ENCODE results near the gene IFIT3. TPM values are rescaled to one million over a fixed set of nuclear protein-coding genes. Genes with fewer than 3 reads are reported as not detected.

IFIT3 gene
- total and polyA plus RNA-seq, 9 of the 15 experiments (the other 6 are each of a cell fraction or from before 2014, with no cell fraction given) = 0.23 to 2.2 (median 0.77) TPM

GRCh38 chr10:89344156-89344555 lies 16.4 kb downstream of the IFIT3 start:
- CTCF ChIA-PET (ENCODE audit: low intra/inter-chr PET ratio) = no interaction called here
- Histone ChIP-seq H4K20me1 (replicated peaks; ENCODE audit: control insufficient read depth, insufficient read depth, low read length) (no peaks in the 10 kb centered on the region), H3K4me3 (no peak overlapping the region), H3K36me3 (ENCODE audit: control insufficient read depth, insufficient read depth, low read length) (no peaks in the 10 kb centered on the region), H3K4me2 (ENCODE audit: insufficient read depth, low read length) (no peak overlapping the region), H3K27me3 (ENCODE audit: control insufficient read depth in 2 of 2, insufficient read depth in 2 of 2, low read length in 2 of 2) (no peaks in the 10 kb centered on the region), H2AFZ (ENCODE audit: low read depth, low read length) (no peak overlapping the region), H3K4me1 (replicated peaks in 1 of 2; ENCODE audit: control insufficient read depth in 2 of 2, insufficient read depth in 2 of 2, low read length in 2 of 2) (peaks cover 0 to 2% of the 10 kb centered on the region in 2 experiments; a peak in 2 of 5 replicates), H3K79me2 (ENCODE audit: control insufficient read depth, insufficient read depth, low read length) (no peaks in the 10 kb centered on the region), H3K27ac (ENCODE audit: extremely low read depth, low read depth, low read length) (no peak overlapping the region), H3K9me1 (ENCODE audit: control insufficient read depth, insufficient read depth, low read length) (no peaks in the 10 kb centered on the region), H3K9ac (ENCODE audit: insufficient read depth in 1 of 2, low read depth in 2 of 2, low read length in 2 of 2) (no peak overlapping the region), H3K9me3 (replicated peaks; ENCODE audit: control insufficient read depth, insufficient read depth, low read depth, low read length) (no peaks in the 10 kb centered on the region)
- DNase-seq (ENCODE audit: extremely low read depth in 1 of 4, low spot score in 3 of 4) = no peak
- ATAC-seq = no peak
- no peak for FAIRE-seq
- in situ Hi-C loops (cut with MboI) = no loop called here
- POLR2A ChIA-PET = no interaction called here
- no TSS peak for BruUV-seq (replicated peaks)
- intact Hi-C loops (cut with micrococcal nuclease) = no loop called here
- 25% methylated on average over 2 of the region's 2 CpGs for WGBS (ENCODE audit: insufficient coverage, low coverage, missing lambda C conversion rate)
- TF ChIP-seq SUPT5H (IDR thresholded peaks at IDR 0.05) = no peak
- TF ChIP-seq HDAC6 (IDR thresholded peaks at IDR 0.05; ENCODE audit: low read depth, low read length) = no peak
- no peak for TF ChIP-seq BHLHE40 (IDR thresholded peaks at IDR 0.05; ENCODE audit: low read length)
- no peak for TF ChIP-seq ZNF79 (CRISPR knock-in tag; IDR thresholded peaks at IDR 0.05; ENCODE audit: low read depth)
- TF ChIP-seq, protein P1, sequence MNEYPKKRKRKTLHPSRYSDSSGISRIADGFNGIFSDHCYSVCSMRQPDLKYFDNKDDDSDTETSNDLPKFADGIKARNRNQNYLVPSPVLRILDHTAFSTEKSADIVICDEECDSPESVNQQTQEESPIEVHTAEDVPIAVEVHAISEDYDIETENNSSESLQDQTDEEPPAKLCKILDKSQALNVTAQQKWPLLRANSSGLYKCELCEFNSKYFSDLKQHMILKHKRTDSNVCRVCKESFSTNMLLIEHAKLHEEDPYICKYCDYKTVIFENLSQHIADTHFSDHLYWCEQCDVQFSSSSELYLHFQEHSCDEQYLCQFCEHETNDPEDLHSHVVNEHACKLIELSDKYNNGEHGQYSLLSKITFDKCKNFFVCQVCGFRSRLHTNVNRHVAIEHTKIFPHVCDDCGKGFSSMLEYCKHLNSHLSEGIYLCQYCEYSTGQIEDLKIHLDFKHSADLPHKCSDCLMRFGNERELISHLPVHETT (CRISPR knock-in tag; conservative IDR thresholded peaks at IDR 0.05 in 1 of 2, IDR thresholded peaks at IDR 0.05 in 1 of 2) = no peak
- TF ChIP-seq ZNF551 (CRISPR knock-in tag; IDR thresholded peaks at IDR 0.05) = no peak
- no peak for TF ChIP-seq ZFP30 (CRISPR knock-in tag; IDR thresholded peaks at IDR 0.05; ENCODE audit: borderline replicate concordance)
- no peak for TF ChIP-seq U2AF1 (optimal IDR thresholded peaks at IDR 0.05; ENCODE audit: low read depth, low read length)
- TF ChIP-seq SAFB2 (IDR thresholded peaks at IDR 0.05; ENCODE audit: borderline replicate concordance, low read depth, low read length, severe bottlenecking) = no peak
- no peak for TF ChIP-seq ZNF507 (tag; conservative IDR thresholded peaks at IDR 0.05)
- no peak for TF ChIP-seq MIER1 (IDR thresholded peaks at IDR 0.05; ENCODE audit: low read depth)
- no peak for TF ChIP-seq ZNF407 (IDR thresholded peaks at IDR 0.05; ENCODE audit: low read depth)
- TF ChIP-seq FOXJ2 (tag; IDR thresholded peaks at IDR 0.05) = no peak
- no peak for TF ChIP-seq ZC3H4 (CRISPR knock-in tag; IDR thresholded peaks at IDR 0.05; ENCODE audit: borderline replicate concordance)

All from K562 (cell line).